Kidney (tissue), 14 donors: Measurements from ENCODE around the gene KIF5C. TPM values are rescaled to one million over a fixed set of nuclear protein-coding genes. Genes with fewer than 3 reads are reported as not detected.

Experiments used
- DNase-seq, 5 donors: peaks; one replicate each; pipeline ENCODE4 v3.0.0-alpha.2; 2013 to 2020
- FAIRE-seq: peaks from 2 replicates; lab custom pipeline; 2012; peaks lifted over from hg19 to GRCh38; lab: Jason Lieb, UNC
- H3K27ac ChIP-seq, 2 donors: one replicate each; pipeline ENCODE4 v1.7.0; 2013; ENCODE audit warnings: low read depth in 2 of 2, low read length in 2 of 2, inconsistent platforms in 1 of 2
- H3K27me3 ChIP-seq: one replicate; pipeline ENCODE4 v1.7.1; 2013; ENCODE audit warnings: low read length, inconsistent platforms; ENCODE audit not compliant: control insufficient read depth, insufficient read depth
- H3K36me3 ChIP-seq, 3 donors: one replicate each; pipeline versions ENCODE4 v1.7.0 to v1.7.1; 2013; ENCODE audit warnings: low read length in 3 of 3, control low read depth in 1 of 3, inconsistent platforms in 1 of 3; ENCODE audit not compliant: insufficient read depth in 3 of 3, control insufficient read depth in 2 of 3
- H3K4me1 ChIP-seq, 3 donors: one replicate each; pipeline versions ENCODE4 v1.7.0 to v1.7.1; 2013; ENCODE audit warnings: low read length in 3 of 3, inconsistent platforms in 1 of 3, low read depth in 1 of 3; ENCODE audit not compliant: control insufficient read depth in 2 of 3, insufficient read depth in 2 of 3
- H3K4me3 ChIP-seq, 3 donors: one replicate each; pipeline versions ENCODE4 v1.7.0 to v1.8.1; 2013; ENCODE audit warnings: low read length in 3 of 3, control low read depth in 1 of 3, inconsistent platforms in 1 of 3
- H3K9ac ChIP-seq, 3 donors: one replicate each; pipeline versions ENCODE4 v1.7.0 to v1.7.1; 2013; ENCODE audit warnings: low read length in 3 of 3, control low read depth in 1 of 3, inconsistent platforms in 1 of 3
- H3K9me3 ChIP-seq, 3 donors: one replicate each; pipeline versions ENCODE4 v1.7.0 to v1.7.1; 2013; ENCODE audit warnings: low read length in 3 of 3, control low read depth in 1 of 3, inconsistent platforms in 1 of 3; ENCODE audit not compliant: control insufficient read depth in 2 of 3, insufficient read depth in 1 of 3
- CTCF ChIP-seq: IDR thresholded peaks from 3 replicates; pipeline ENCODE4 v1.5.1; 2012; ENCODE audit warnings: mild to moderate bottlenecking, moderate library complexity, borderline replicate concordance; ENCODE audit not compliant: insufficient read depth; ENCODE audit errors: extremely low read depth
- intact Hi-C: fragments of 100-400 bp; cut with DNase I; formaldehyde crosslinking; loops from one replicate; pipeline ENCODE4 v1.11.1; 2022
- polyA plus RNA-seq: library from polyadenylated mRNA; stranded (reverse); fragments of 350-450 nt; fragmentation: Illumina TruSeq; extraction: RNeasy Lipid Tissue Mini Kit (QIAGEN cat#74804); gene quantifications from one replicate; pipeline ENCODE4 v1.2.3, GENCODE V29; 2014; ENCODE audit warnings: low read depth, low replicate concordance; ENCODE audit not compliant: insufficient read depth
- total RNA-seq: library from RNA; stranded (reverse); fragmentation: NEBNext Ultra II Directional; extraction: Animal tissue kit (Norgen Biotek cat#: 25700); gene quantifications from one replicate; pipeline ENCODE4 v1.2.1, GENCODE V29; 2021
- donor health status: control.
- donor health status: control.
- donor health status: control.
- donor health status: control.
- donor health status: control.
- donor health status: DM: yes; HTN: yes; CAD: no.
- donor health status: Normal renal cell carcinoma (clear cell type).

Gene KIF5C
- total and polyA plus RNA-seq, 2 donors from 2014 or later, result 1.0 to 3.6 TPM

- no peak overlapping the region for H3K27ac ChIP-seq
- intact Hi-C loops, result no loop called here
- H3K36me3 ChIP-seq, result no peaks in the 10 kb centered on the region
- DNase-seq (no peak), FAIRE-seq (no peak)
- TF ChIP-seq CTCF, result no peak
- no peak overlapping the region for H3K9ac ChIP-seq
- no peaks in the 10 kb centered on the region for H3K9me3 ChIP-seq
- H3K27me3 ChIP-seq, result no peaks in the 10 kb centered on the region
- H3K4me1 ChIP-seq, result no peaks in the 10 kb centered on the region
- H3K4me3 ChIP-seq, result no peak overlapping the region
Measured at GRCh38 chr2:148981324-148981723, 106.3 kb downstream of the KIF5C start.

GRCh38 chr2:148981781-148982180 is 106.8 kb downstream of the KIF5C start:
- FAIRE-seq (no peak), DNase-seq (no peak)
- Histone ChIP-seq H3K4me3 (no peak overlapping the region), H3K27me3 (no peaks in the 10 kb centered on the region), H3K27ac (no peak overlapping the region), H3K4me1 (no peaks in the 10 kb centered on the region), H3K36me3 (no peaks in the 10 kb centered on the region), H3K9ac (no peak overlapping the region), H3K9me3 (no peaks in the 10 kb centered on the region)
- intact Hi-C loops, result no loop called here
- no peak for TF ChIP-seq CTCF

- H3K4me1 ChIP-seq, result no peaks in the 10 kb centered on the region
- DNase-seq (no peak), FAIRE-seq (no peak)
- H3K9ac ChIP-seq, result no peak overlapping the region
- H3K4me3 ChIP-seq, result no peak overlapping the region
- no peaks in the 10 kb centered on the region for H3K27me3 ChIP-seq
- intact Hi-C loops, result no loop called here
- no peaks in the 10 kb centered on the region for H3K36me3 ChIP-seq
- H3K9me3 ChIP-seq, result no peaks in the 10 kb centered on the region
- TF ChIP-seq CTCF, result no peak
- H3K27ac ChIP-seq, result no peak overlapping the region
Measured at GRCh38 chr2:148982282-148982681, 107.3 kb downstream of the KIF5C start.

GRCh38 chr2:148983896-148984295 is 108.9 kb downstream of the KIF5C start:
- FAIRE-seq (no peak), DNase-seq (no peak)
- H3K27me3 ChIP-seq, result no peaks in the 10 kb centered on the region
- no peak overlapping the region for H3K27ac ChIP-seq
- no peaks in the 10 kb centered on the region for H3K36me3 ChIP-seq
- H3K4me1 ChIP-seq, result no peaks in the 10 kb centered on the region
- intact Hi-C loops, result no loop called here
- H3K9me3 ChIP-seq, result no peaks in the 10 kb centered on the region
- TF ChIP-seq CTCF, result no peak
- H3K4me3 ChIP-seq, result no peak overlapping the region
- H3K9ac ChIP-seq, result no peak overlapping the region
